C4-2B (cell line): ENCODE measurements around the gene NPAS1.

Source experiments
- ZFX ChIP-seq: fragments of 450-650 bp; IDR thresholded peaks from 2 replicates; pipeline ENCODE4 v1.6.1; 2017
- TF ChIP-seq, protein P1 (sequence below): fragments of 450-650 bp; conservative IDR thresholded peaks from 2 replicates; pipeline ENCODE4 v1.5.1; 2017; ENCODE audit warnings: mild to moderate bottlenecking

DNA sequence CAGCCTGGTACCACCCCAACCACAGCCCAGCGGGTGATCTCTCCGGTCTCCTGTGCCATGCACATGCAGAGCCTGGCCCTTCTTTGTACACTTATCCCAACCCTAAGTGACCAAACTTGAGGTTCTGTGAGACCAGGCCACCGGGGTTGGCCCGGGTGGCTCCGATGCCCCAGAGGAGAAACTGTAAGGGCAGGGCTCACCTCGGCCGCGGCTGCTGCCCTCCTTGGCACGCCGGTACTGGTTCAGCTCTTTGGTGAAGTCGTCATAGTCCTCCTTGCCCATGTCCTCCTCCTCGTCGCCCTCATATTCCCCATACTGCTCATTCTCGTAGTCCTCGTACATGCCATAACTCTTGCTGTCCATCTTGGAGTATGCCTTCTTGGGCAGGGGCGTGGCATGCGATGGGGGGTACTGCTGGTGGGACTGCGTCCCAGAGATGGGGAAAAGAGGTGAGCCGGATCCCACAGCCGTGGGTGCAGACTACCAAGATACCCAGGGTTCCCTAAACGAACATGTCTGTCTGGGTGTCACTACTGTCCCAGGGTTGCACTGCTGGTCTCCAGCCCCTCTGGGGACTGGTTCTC, 70.2 kb downstream of the NPAS1 start:
- TF ChIP-seq, protein P1, sequence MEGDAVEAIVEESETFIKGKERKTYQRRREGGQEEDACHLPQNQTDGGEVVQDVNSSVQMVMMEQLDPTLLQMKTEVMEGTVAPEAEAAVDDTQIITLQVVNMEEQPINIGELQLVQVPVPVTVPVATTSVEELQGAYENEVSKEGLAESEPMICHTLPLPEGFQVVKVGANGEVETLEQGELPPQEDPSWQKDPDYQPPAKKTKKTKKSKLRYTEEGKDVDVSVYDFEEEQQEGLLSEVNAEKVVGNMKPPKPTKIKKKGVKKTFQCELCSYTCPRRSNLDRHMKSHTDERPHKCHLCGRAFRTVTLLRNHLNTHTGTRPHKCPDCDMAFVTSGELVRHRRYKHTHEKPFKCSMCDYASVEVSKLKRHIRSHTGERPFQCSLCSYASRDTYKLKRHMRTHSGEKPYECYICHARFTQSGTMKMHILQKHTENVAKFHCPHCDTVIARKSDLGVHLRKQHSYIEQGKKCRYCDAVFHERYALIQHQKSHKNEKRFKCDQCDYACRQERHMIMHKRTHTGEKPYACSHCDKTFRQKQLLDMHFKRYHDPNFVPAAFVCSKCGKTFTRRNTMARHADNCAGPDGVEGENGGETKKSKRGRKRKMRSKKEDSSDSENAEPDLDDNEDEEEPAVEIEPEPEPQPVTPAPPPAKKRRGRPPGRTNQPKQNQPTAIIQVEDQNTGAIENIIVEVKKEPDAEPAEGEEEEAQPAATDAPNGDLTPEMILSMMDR = no peak
- no peak for TF ChIP-seq ZFX
